Hepatocyte (in vitro differentiated cells): ENCODE data around the gene NCAM1. TPM values are rescaled to one million over a fixed set of nuclear protein-coding genes. Genes with fewer than 3 reads are reported as not detected.

Experiments
- DNase-seq: peaks from one replicate; pipeline ENCODE4 v3.0.0-alpha.2; 2016; ENCODE audit warnings: low spot score
- H2AFZ ChIP-seq: fragments of 200-600 bp; sonication (generic); 2 replicates; pipeline ENCODE4 v1.6.0; 2016; ENCODE audit warnings: antibody characterized with exemption, mild to moderate bottlenecking
- H3K27ac ChIP-seq: fragments of 200-600 bp; sonication (generic); 2 replicates; pipeline ENCODE4 v1.5.1; 2016; ENCODE audit warnings: mild to moderate bottlenecking
- H3K27me3 ChIP-seq: fragments of 200-600 bp; sonication (generic); 2 replicates; pipeline ENCODE4 v1.6.1; 2016
- H3K36me3 ChIP-seq: fragments of 200-600 bp; sonication (generic); replicated peaks from 2 replicates; pipeline ENCODE4 v1.5.1; 2016; ENCODE audit warnings: low read depth; ENCODE audit not compliant: insufficient read depth
- H3K4me1 ChIP-seq: fragments of 200-600 bp; sonication (generic); 2 replicates; pipeline ENCODE4 v1.5.1; 2016; ENCODE audit warnings: mild to moderate bottlenecking, moderate library complexity; ENCODE audit not compliant: insufficient read depth
- H3K4me2 ChIP-seq: fragments of 200-600 bp; sonication (generic); 2 replicates; pipeline ENCODE4 v1.6.0; 2016
- H3K4me3 ChIP-seq: fragments of 200-600 bp; sonication (generic); 2 replicates; pipeline ENCODE4 v1.5.1; 2016; ENCODE audit warnings: mild to moderate bottlenecking
- H3K79me2 ChIP-seq: fragments of 200-600 bp; sonication (generic); 2 replicates; pipeline ENCODE4 v1.6.0; 2017; ENCODE audit warnings: mild to moderate bottlenecking
- H3K9me2 ChIP-seq: fragments of 200-600 bp; sonication (generic); replicated peaks from 2 replicates; pipeline ENCODE4 v1.6.0; 2017; ENCODE audit warnings: mild to moderate bottlenecking; ENCODE audit not compliant: insufficient read depth
- H3K9me3 ChIP-seq: fragments of 200-600 bp; sonication (generic); 2 replicates; pipeline ENCODE4 v1.5.1; 2016; ENCODE audit warnings: low read depth, mild to moderate bottlenecking
- H4K20me1 ChIP-seq: fragments of 200-600 bp; sonication (generic); 2 replicates; pipeline ENCODE4 v1.6.0; 2016; ENCODE audit warnings: mild to moderate bottlenecking; ENCODE audit not compliant: insufficient read depth, poor library complexity, severe bottlenecking
- CTCF ChIP-seq: fragments of 200-600 bp; sonication (generic); IDR thresholded peaks from 2 replicates; pipeline ENCODE4 v1.5.1; 2016; ENCODE audit warnings: antibody characterized with exemption, mild to moderate bottlenecking; ENCODE audit not compliant: poor library complexity
- EZH2 ChIP-seq: fragments of 200-600 bp; sonication (generic); IDR thresholded peaks from 2 replicates; pipeline ENCODE4 v1.6.1; 2016; ENCODE audit warnings: antibody characterized with exemption, mild to moderate bottlenecking, borderline replicate concordance
- EZH2phosphoT487 ChIP-seq: fragments of 200-600 bp; sonication (generic); IDR thresholded peaks from one replicate; pipeline ENCODE4 v1.6.1; 2018; ENCODE audit warnings: antibody characterized with exemption, mild to moderate bottlenecking, low read depth, moderate library complexity; ENCODE audit not compliant: unreplicated experiment, severe bottlenecking
- WGBS: methylation state at CpG from one replicate; pipeline ENCODE4 v1.1.6; 2016; ENCODE audit warnings: low lambda C conversion rate; ENCODE audit errors: missing lambda C conversion rate; 5-methylcytosine and 5-hydroxymethylcytosine counted together
- polyA plus RNA-seq: library from polyadenylated mRNA; unstranded; fragments of >200 nt; fragmentation: Nextera tagmentation; extraction: Ambion mirVana; gene quantifications from 2 replicates; pipeline ENCODE4 v1.2.1, GENCODE V29; 2016
- total RNA-seq: library from RNA; depleted of rRNA; stranded (reverse); fragments of >200 nt; gene quantifications from 2 replicates; pipeline ENCODE4 v1.2.3, GENCODE V29; 2014

The NCAM1 gene
- total and polyA plus RNA-seq, 2 experiments from 2014 or later, result 12.4 to 27.2 TPM

DNA sequence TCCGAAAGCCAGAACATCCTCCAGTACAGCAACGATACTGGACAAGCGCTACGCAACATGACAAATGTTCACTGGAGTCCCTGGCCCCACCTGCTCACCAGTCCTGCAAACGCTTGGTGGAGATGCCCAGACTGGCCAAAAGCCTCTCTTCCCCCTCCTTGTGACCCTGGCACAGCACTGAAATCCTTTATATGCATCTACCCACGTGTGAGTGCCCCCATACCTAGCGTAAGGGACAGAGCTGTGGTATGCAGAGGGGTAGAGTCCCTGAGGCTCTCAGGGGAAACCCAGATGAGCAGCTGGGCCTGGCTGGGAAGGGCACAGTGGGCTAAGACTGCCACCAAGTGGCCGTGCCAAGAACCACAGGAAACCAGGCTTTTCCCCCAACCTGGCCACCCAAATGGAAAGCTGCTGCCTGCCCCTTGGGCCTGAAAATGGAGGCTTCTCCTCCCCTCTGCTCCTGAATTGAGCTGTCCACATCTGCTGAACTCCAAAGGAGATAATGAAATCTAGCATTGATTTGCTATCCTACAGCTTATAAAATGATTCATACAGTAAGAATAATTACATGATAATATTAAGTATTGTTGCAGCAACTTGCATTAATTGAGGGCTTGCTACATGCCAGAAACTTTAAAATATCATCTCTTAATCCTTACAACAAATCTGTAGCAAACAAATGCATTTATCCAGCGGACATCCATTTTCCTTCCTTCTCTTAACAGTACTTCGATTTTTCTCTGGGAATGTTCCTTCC is 328.4 kb downstream of the NCAM1 start:
- TF ChIP-seq CTCF (peak; percentile 91), EZH2 (no peak), EZH2phosphoT487 (no peak)
- peak; percentile 81 for DNase-seq
- H3K36me3 ChIP-seq, result no peaks in the 10 kb centered on the region
- H3K9me3 ChIP-seq, result no peaks in the 10 kb centered on the region
- no peaks in the 10 kb centered on the region for H3K79me2 ChIP-seq
- H3K4me1 ChIP-seq, result peaks cover 20% of the 10 kb centered on the region
- H4K20me1 ChIP-seq, result no peaks in the 10 kb centered on the region
- H3K27ac ChIP-seq, result no peak overlapping the region
- H2AFZ ChIP-seq, result no peak overlapping the region
- H3K9me2 ChIP-seq, result no peaks in the 10 kb centered on the region
- no peaks in the 10 kb centered on the region for H3K27me3 ChIP-seq
- no peak overlapping the region for H3K4me2 ChIP-seq
- 57% methylated on average over 10 of the region's 10 CpGs for WGBS
- no peak overlapping the region for H3K4me3 ChIP-seq

DNA sequence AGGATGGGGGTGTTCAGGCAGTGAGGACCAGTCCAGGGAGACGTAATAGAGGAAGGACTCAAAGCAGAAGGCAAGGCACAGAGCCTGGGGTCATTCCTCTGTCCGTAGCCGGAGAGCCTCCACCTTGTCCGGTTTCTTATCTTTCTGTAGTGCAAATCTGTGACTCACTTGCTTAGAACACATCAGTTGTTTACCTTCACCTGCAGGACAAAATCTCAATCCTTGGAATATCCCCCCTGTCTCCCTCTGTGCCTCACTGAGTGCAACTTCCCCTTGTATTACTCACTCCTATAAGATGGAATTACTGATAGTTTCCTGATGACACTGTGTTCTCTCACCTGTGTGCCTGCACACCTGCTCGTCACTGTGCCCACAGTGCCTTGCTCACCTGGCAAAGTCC is 332.7 kb downstream of the NCAM1 start:
- Histone ChIP-seq H3K9me2 (no peaks in the 10 kb centered on the region), H3K4me2 (no peak overlapping the region), H3K4me1 (peaks cover 2% of the 10 kb centered on the region), H3K36me3 (no peaks in the 10 kb centered on the region), H4K20me1 (no peaks in the 10 kb centered on the region), H3K27ac (no peak overlapping the region), H3K27me3 (no peaks in the 10 kb centered on the region), H3K79me2 (no peaks in the 10 kb centered on the region), H3K4me3 (no peak overlapping the region), H2AFZ (no peak overlapping the region), H3K9me3 (no peaks in the 10 kb centered on the region)
- 53% methylated on average over 5 of the region's 5 CpGs for WGBS
- no peak for TF ChIP-seq CTCF
- TF ChIP-seq EZH2phosphoT487, result no peak
- no peak for TF ChIP-seq EZH2
- no peak for DNase-seq

DNA sequence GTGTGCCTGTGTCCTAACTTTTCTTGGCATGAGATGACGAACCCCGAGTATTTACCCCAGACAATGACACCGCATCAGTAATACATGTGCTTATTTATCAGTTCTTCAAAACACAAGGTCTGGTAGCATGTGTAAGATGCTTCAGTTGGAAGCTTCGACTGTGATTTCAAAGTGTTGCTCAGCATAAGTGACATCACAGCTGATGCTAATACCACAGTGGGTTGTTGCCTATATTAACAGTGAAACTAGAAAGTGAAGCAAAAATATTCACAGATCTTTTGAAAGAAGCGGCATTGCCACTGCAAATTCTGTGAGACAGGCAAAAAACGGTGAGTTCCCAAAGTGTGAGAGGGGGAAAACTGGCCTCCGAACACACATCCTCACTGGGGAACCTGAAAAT is 334.8 kb downstream of the NCAM1 start:
- Histone ChIP-seq H4K20me1 (no peaks in the 10 kb centered on the region), H3K27ac (no peak overlapping the region), H3K4me2 (no peak overlapping the region), H3K9me3 (no peaks in the 10 kb centered on the region), H3K4me3 (no peak overlapping the region), H3K27me3 (no peaks in the 10 kb centered on the region), H3K4me1 (no peaks in the 10 kb centered on the region), H3K79me2 (no peaks in the 10 kb centered on the region), H2AFZ (no peak overlapping the region), H3K9me2 (no peaks in the 10 kb centered on the region), H3K36me3 (no peaks in the 10 kb centered on the region)
- WGBS, result 92% methylated on average over 7 of the region's 7 CpGs
- no peak for DNase-seq
- TF ChIP-seq EZH2 (no peak), CTCF (no peak), EZH2phosphoT487 (no peak)
